ENCODE results near the gene AMOT. TPM values are rescaled to one million over a fixed set of nuclear protein-coding genes. Genes with fewer than 3 reads are reported as not detected.

The AMOT gene
- total RNA-seq, 1 experiment from 2014 or later = 0.58 TPM

DNA sequence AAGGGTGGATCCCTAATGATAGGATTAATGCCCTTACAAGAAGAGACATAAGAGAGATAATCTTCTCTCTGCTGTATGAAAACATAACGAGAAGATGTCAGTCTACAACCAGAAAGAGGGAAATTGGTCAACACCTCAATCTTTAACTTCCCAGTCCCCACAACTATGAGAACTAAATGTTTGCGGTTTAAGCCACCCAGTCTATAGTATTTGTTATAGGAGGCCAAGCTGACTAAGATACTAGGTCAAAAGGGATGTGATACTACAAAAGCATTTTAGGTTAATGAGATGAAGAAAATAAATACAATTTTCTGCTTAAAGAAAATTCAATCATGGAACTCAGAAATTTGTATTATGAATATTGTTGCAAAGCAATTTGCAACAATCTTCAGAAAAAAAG lies 105.5 kb downstream of the AMOT start:
- H3K4me2 ChIP-seq (ENCODE audit: low read length) = no peak overlapping the region
- BruUV-seq (replicated peaks) = no TSS peak
- intact Hi-C loops (cut with micrococcal nuclease) = no loop called here

DNA sequence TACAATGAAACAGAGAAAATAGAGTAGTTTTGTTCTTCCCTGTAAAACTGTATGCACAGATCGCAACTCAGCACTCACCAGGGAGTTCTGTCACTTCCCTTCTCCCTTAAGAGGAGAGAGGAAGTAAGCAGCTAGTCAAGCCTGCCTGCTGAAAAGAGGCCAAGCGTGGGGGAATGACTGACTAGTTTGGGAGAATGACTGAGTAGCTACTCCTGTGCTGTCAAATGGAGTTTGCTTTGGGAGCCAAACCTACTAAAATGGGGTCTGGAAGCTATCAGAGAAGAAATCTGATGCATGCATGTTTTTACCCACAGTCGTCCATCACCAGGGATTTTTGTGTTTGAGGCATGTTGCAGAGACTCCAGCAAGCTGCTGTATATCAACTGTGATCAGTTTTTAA lies 106.3 kb downstream of the AMOT start:
- no peak for DNase-seq
- no peak overlapping the region for H3K4me3 ChIP-seq (ENCODE audit: low read length)
- H3K9ac ChIP-seq (ENCODE audit: low read length) = no peak overlapping the region
- no peak overlapping the region for H2AFZ ChIP-seq (ENCODE audit: low read length)
- no peaks in the 10 kb centered on the region for H3K36me3 ChIP-seq (ENCODE audit: low read depth, low read length)
- intact Hi-C loops (cut with micrococcal nuclease) = no loop called here
- no peaks in the 10 kb centered on the region for H4K20me1 ChIP-seq (ENCODE audit: low read length)
- no peaks in the 10 kb centered on the region for H3K79me2 ChIP-seq (ENCODE audit: low read length)
- no peaks in the 10 kb centered on the region for H3K4me1 ChIP-seq (ENCODE audit: insufficient read depth, low read length)
- ChIA-PET CTCF (no interaction called here), POLR2A (ENCODE audit: unreplicated experiment) (no interaction called here)
- no peaks in the 10 kb centered on the region for H3K9me2 ChIP-seq (replicated peaks; ENCODE audit: low read length)
- no peaks in the 10 kb centered on the region for H3K27me3 ChIP-seq (ENCODE audit: low read length)
- no peak overlapping the region for H3K27ac ChIP-seq (ENCODE audit: low read length)
- H3K4me2 ChIP-seq (ENCODE audit: low read length) = no peak overlapping the region
- no peak for TF ChIP-seq EZH2phosphoT487 (IDR thresholded peaks at IDR 0.05; ENCODE audit: borderline replicate concordance, low read length)
- TF ChIP-seq, protein P1, sequence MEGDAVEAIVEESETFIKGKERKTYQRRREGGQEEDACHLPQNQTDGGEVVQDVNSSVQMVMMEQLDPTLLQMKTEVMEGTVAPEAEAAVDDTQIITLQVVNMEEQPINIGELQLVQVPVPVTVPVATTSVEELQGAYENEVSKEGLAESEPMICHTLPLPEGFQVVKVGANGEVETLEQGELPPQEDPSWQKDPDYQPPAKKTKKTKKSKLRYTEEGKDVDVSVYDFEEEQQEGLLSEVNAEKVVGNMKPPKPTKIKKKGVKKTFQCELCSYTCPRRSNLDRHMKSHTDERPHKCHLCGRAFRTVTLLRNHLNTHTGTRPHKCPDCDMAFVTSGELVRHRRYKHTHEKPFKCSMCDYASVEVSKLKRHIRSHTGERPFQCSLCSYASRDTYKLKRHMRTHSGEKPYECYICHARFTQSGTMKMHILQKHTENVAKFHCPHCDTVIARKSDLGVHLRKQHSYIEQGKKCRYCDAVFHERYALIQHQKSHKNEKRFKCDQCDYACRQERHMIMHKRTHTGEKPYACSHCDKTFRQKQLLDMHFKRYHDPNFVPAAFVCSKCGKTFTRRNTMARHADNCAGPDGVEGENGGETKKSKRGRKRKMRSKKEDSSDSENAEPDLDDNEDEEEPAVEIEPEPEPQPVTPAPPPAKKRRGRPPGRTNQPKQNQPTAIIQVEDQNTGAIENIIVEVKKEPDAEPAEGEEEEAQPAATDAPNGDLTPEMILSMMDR (conservative IDR thresholded peaks at IDR 0.05; ENCODE audit: low read depth, low read length) = no peak
- no peak for TF ChIP-seq EZH2 (IDR thresholded peaks at IDR 0.05; ENCODE audit: low read length, unreplicated experiment)
- H3K9me3 ChIP-seq (ENCODE audit: low read length) = no peaks in the 10 kb centered on the region
- no peaks in the 10 kb centered on the region for H3F3A ChIP-seq (ENCODE audit: low read length, unreplicated experiment)
- no TSS peak for BruUV-seq (replicated peaks)
- no peak for ATAC-seq

More for the DNA sequence above, 105.5 kb downstream of the AMOT start:
- H3K79me2 ChIP-seq (ENCODE audit: low read length) = no peaks in the 10 kb centered on the region
- ChIA-PET CTCF (no interaction called here), POLR2A (ENCODE audit: unreplicated experiment) (no interaction called here)
- H3K27ac ChIP-seq (ENCODE audit: low read length) = no peak overlapping the region
- H3K9me2 ChIP-seq (replicated peaks; ENCODE audit: low read length) = no peaks in the 10 kb centered on the region
- no peak overlapping the region for H2AFZ ChIP-seq (ENCODE audit: low read length)
- DNase-seq (no peak), ATAC-seq (no peak)
- no peaks in the 10 kb centered on the region for H3K36me3 ChIP-seq (ENCODE audit: low read depth, low read length)
- H3F3A ChIP-seq (ENCODE audit: low read length, unreplicated experiment) = no peaks in the 10 kb centered on the region
- no peak overlapping the region for H3K4me3 ChIP-seq (ENCODE audit: low read length)
- no peaks in the 10 kb centered on the region for H4K20me1 ChIP-seq (ENCODE audit: low read length)
- H3K27me3 ChIP-seq (ENCODE audit: low read length) = no peaks in the 10 kb centered on the region
- no peak overlapping the region for H3K9ac ChIP-seq (ENCODE audit: low read length)
- H3K4me1 ChIP-seq (ENCODE audit: insufficient read depth, low read length) = no peaks in the 10 kb centered on the region
- TF ChIP-seq EZH2phosphoT487 (IDR thresholded peaks at IDR 0.05; ENCODE audit: borderline replicate concordance, low read length) (no peak), EZH2 (IDR thresholded peaks at IDR 0.05; ENCODE audit: low read length, unreplicated experiment) (no peak)
- TF ChIP-seq, protein P1 (conservative IDR thresholded peaks at IDR 0.05; ENCODE audit: low read depth, low read length) = no peak
- H3K9me3 ChIP-seq (ENCODE audit: low read length) = no peaks in the 10 kb centered on the region

DNA sequence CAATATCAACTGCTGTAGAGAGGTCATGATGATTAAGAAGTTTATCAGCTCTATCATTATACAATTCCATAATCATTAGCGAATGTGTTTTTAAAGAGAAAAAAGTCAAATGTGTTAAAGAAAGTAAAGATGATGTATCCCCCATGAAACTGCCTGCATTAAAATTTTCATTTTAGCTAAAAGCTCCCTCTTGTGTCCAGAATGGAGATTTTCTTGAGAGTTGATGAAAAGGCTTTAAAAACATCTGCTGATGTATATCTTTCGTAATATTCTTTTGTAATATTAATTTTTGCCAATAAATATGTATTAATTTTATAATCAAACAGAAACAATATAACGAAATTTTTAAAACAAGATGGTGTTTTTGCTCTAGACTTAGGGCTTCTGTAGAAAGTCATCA lies 108.8 kb downstream of the AMOT start:
- Histone ChIP-seq H2AFZ (ENCODE audit: low read length) (no peak overlapping the region), H3K4me1 (ENCODE audit: insufficient read depth, low read length) (no peaks in the 10 kb centered on the region), H3K27ac (ENCODE audit: low read length) (no peak overlapping the region), H3K9me2 (replicated peaks; ENCODE audit: low read length) (no peaks in the 10 kb centered on the region), H3K9me3 (ENCODE audit: low read length) (no peaks in the 10 kb centered on the region), H4K20me1 (ENCODE audit: low read length) (no peaks in the 10 kb centered on the region), H3K4me3 (ENCODE audit: low read length) (no peak overlapping the region), H3F3A (ENCODE audit: low read length, unreplicated experiment) (no peaks in the 10 kb centered on the region), H3K9ac (ENCODE audit: low read length) (no peak overlapping the region), H3K36me3 (ENCODE audit: low read depth, low read length) (no peaks in the 10 kb centered on the region), H3K4me2 (ENCODE audit: low read length) (no peak overlapping the region), H3K79me2 (ENCODE audit: low read length) (no peaks in the 10 kb centered on the region), H3K27me3 (ENCODE audit: low read length) (no peaks in the 10 kb centered on the region)
- POLR2A ChIA-PET (ENCODE audit: unreplicated experiment) = no interaction called here
- TF ChIP-seq, protein P1 (conservative IDR thresholded peaks at IDR 0.05; ENCODE audit: low read depth, low read length) = peak; percentile 29; the same call in 1 of the 2 replicates
- TF ChIP-seq EZH2phosphoT487 (IDR thresholded peaks at IDR 0.05; ENCODE audit: borderline replicate concordance, low read length) (no peak), EZH2 (IDR thresholded peaks at IDR 0.05; ENCODE audit: low read length, unreplicated experiment) (no peak)
- ATAC-seq (no peak), DNase-seq (peak; percentile 4)
- no TSS peak for BruUV-seq (replicated peaks)
- intact Hi-C loops (cut with micrococcal nuclease) = no loop called here
- CTCF ChIA-PET = no interaction called here

Other genes starting within 250 kb of the AMOT start
- not detected in 2 replicates for gene LHFPL1, start 160.9 kb downstream of the AMOT start, total RNA-seq (2014; rRNA removed)

All from PC-3 (cell line).